ENCODE results near the gene NXT1.

NXT1 gene

GRCh38 chr20:23361476-23362391 is 11.1 kb downstream of the NXT1 start, which contains the start of gene GZF1:
TSS of gene GZF1 (plus strand) at chr20:23362182. CDS start at chr20:23364384, 2,202 bp downstream.
- DNase-seq, result peak; percentile 99

- DNase-seq, result no peak
Observed at GRCh38 chr20:23362392-23363256, 12.0 kb downstream of the NXT1 start.

GRCh38 chr20:23363257-23363649 is 12.7 kb downstream of the NXT1 start:
- DNase-seq, result no peak

- DNase-seq, result no peak
Observed at GRCh38 chr20:23365390-23366165, 15.0 kb downstream of the NXT1 start.

- DNase-seq, result no peak
Observed at GRCh38 chr20:23366384-23366783, 15.8 kb downstream of the NXT1 start.

- DNase-seq, result no peak
Observed at GRCh38 chr20:23367770-23368169, 17.2 kb downstream of the NXT1 start.

- DNase-seq, result no peak
Observed at GRCh38 chr20:23368316-23369071, 17.9 kb downstream of the NXT1 start.

GRCh38 chr20:23369072-23369823 is 18.7 kb downstream of the NXT1 start:
- no peak for DNase-seq

- no peak for DNase-seq
Observed at GRCh38 chr20:23370274-23370673, 19.7 kb downstream of the NXT1 start.

GRCh38 chr20:23370873-23371272 is 20.3 kb downstream of the NXT1 start:
- no peak for DNase-seq

- DNase-seq, result no peak
Observed at GRCh38 chr20:23371496-23371895, 20.9 kb downstream of the NXT1 start.

- DNase-seq, result no peak
Observed at GRCh38 chr20:23374441-23374840, 23.9 kb downstream of the NXT1 start.

GRCh38 chr20:23375827-23376226 is 25.2 kb downstream of the NXT1 start:
- DNase-seq, result no peak

- no peak for DNase-seq
Observed at GRCh38 chr20:23379772-23380171, 29.2 kb downstream of the NXT1 start.

- no peak for DNase-seq
Observed at GRCh38 chr20:23381876-23382275, 31.3 kb downstream of the NXT1 start.

- DNase-seq, result no peak
Observed at GRCh38 chr20:23386304-23387117, 35.9 kb downstream of the NXT1 start.

- no peak for DNase-seq
Observed at GRCh38 chr20:23387118-23387443, 36.5 kb downstream of the NXT1 start.

- no peak for DNase-seq
Observed at GRCh38 chr20:23390091-23390774, 39.6 kb downstream of the NXT1 start.

GRCh38 chr20:23391707-23392310 is 41.2 kb downstream of the NXT1 start:
- no peak for DNase-seq

All from right hindlimb (tissue), 1 donor.